ENCODE results near the gene MRPS31. TPM values are rescaled to one million over a fixed set of nuclear protein-coding genes. Genes with fewer than 3 reads are reported as not detected.

MRPS31 gene
- total and polyA plus RNA-seq, 9 donors: 23.1 to 34.1 (median 27.1) TPM

DNA sequence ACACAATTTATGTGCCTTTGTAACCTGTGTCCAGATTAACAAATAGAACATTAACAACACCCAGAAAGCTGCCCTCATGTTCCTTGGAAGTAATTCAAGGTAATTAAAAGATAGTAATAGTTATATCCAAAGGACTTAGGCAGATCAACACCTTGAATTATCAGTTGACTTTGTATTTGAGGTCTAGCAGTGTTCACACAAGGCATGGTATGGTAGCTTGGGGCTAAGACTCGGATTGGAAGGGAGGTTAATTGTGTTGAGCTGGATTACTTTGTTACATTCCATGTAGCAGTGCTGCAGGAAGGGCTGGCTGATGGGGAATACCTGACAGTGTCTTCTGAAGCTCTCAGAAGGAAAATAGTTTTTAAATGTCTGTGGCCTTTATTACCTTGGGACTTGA, 35.3 kb upstream of the MRPS31 start:
- WGBS (ENCODE audit: insufficient coverage): 50% methylated on average over 1 of the region's 1 CpG
- no peaks in the 10 kb centered on the region for H3K9me3 ChIP-seq (replicated peaks; ENCODE audit: control insufficient read depth, low read depth, low read length)
- no peak overlapping the region for H3K4me3 ChIP-seq (ENCODE audit: low read length)
- H3K36me3 ChIP-seq (ENCODE audit: control insufficient read depth, insufficient read depth, low read length): peaks cover 59% of the 10 kb centered on the region
- no peaks in the 10 kb centered on the region for H3K27me3 ChIP-seq (ENCODE audit: control insufficient read depth, insufficient read depth, low read length)
- no peak overlapping the region for H3K27ac ChIP-seq (ENCODE audit: low read length)
- no peaks in the 10 kb centered on the region for H3K4me1 ChIP-seq (ENCODE audit: control insufficient read depth, insufficient read depth, low read length)
- no peak for DNase-seq

DNA sequence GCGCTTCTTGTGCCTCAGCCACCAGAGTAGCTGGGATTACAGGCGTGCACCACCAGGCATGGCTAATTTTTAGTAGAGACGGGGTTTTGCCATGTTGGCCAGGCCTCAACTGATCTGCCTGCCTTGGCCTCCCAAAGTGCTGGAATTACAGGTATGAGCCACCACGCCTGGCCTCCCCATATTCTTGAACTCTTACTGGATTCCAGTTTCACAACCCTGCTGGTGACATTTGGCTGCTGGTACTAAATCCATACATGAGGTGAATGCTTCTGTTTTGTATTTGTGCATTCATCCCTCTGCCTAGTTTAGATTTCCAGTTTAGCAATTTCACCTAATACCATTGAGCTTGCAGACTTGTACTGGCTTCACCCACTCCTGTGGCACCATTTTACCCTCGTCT, 32.3 kb upstream of the MRPS31 start:
- Histone ChIP-seq H3K27me3 (ENCODE audit: control insufficient read depth, insufficient read depth, low read length) (no peaks in the 10 kb centered on the region), H3K4me1 (ENCODE audit: control insufficient read depth, insufficient read depth, low read length) (no peaks in the 10 kb centered on the region), H3K27ac (ENCODE audit: low read length) (no peak overlapping the region), H3K9me3 (replicated peaks; ENCODE audit: control insufficient read depth, low read depth, low read length) (no peaks in the 10 kb centered on the region), H3K36me3 (ENCODE audit: control insufficient read depth, insufficient read depth, low read length) (peaks cover 69% of the 10 kb centered on the region), H3K4me3 (ENCODE audit: low read length) (no peak overlapping the region)
- 92% methylated on average over 4 of the region's 5 CpGs for WGBS (ENCODE audit: insufficient coverage)
- no peak for DNase-seq

DNA sequence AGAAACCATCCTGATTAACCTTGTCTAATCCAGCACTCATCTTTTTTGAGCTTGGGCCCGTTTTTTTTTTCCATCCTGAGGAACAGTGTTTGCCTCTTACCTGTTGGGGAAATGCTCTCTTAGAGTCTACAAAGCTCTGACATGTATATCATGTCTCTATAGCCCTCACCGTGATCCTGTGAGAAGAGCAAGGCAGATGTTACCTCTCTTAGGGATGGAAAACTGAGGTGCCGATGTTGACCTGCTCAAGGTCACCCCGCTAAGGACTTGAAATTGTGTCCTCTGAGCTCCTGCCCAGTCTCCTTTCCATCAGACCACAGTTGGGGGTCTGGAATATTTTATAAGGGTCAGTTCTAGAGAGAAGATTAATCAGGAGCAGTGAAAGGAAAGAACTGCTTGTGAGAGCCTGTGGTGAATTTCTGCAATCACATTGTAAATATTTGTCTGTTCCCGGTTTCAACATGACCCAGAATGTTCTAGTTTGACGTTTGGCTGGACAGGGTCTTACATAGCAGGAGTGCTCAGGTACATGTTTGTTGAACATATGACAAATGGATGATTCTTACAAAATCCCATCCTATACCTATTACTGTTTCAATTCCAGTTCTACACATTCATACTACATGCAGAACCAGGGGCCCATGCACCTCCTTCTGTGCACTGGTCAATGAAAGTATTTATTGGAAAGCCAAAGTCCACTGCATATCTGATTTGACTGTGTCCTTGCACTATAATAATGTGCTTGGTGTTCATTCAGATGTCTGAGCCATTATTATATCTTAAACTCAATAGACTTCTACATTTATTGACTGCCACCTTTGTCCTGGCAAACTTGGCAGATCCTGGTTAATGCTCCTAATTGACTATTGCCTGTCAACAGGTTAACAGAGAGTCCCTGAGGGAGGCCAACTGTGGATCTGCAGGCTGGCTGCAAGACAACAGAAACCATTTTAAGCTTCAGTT, 30.5 kb upstream of the MRPS31 start:
- H3K36me3 ChIP-seq (ENCODE audit: control insufficient read depth, insufficient read depth, low read length): peaks cover 56% of the 10 kb centered on the region
- no CpG with 5 or more reads among the region's 6 CpGs for WGBS (ENCODE audit: insufficient coverage)
- no peak overlapping the region for H3K4me3 ChIP-seq (ENCODE audit: low read length)
- H3K27me3 ChIP-seq (ENCODE audit: control insufficient read depth, insufficient read depth, low read length): no peaks in the 10 kb centered on the region
- H3K4me1 ChIP-seq (ENCODE audit: control insufficient read depth, insufficient read depth, low read length): no peaks in the 10 kb centered on the region
- H3K27ac ChIP-seq (ENCODE audit: low read length): no peak overlapping the region
- no peak for DNase-seq
- H3K9me3 ChIP-seq (replicated peaks; ENCODE audit: control insufficient read depth, low read depth, low read length): no peaks in the 10 kb centered on the region

DNA sequence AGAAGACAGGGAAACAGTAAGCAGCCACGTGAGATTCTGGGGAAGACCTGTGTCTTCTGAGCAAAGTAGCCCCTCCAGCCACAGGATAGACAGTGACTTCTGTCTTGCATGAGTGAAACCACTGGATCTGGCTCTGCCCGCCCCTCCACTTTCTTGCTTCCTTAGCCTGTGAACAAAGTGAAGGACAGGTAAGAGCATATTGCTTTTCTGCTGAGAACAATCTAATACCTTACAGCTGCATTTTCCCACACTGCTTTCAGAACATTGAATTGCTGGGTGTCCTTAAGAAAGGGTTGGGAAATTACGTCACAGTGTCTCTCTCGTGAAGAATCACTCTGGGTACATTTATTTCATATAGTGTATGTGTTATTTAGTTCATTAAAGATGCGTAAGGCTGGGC, 29.6 kb upstream of the MRPS31 start:
- DNase-seq: no peak
- Histone ChIP-seq H3K4me1 (ENCODE audit: control insufficient read depth, insufficient read depth, low read length) (no peaks in the 10 kb centered on the region), H3K27ac (ENCODE audit: low read length) (no peak overlapping the region), H3K4me3 (ENCODE audit: low read length) (no peak overlapping the region), H3K27me3 (ENCODE audit: control insufficient read depth, insufficient read depth, low read length) (no peaks in the 10 kb centered on the region), H3K36me3 (ENCODE audit: control insufficient read depth, insufficient read depth, low read length) (peaks cover 57% of the 10 kb centered on the region), H3K9me3 (replicated peaks; ENCODE audit: control insufficient read depth, low read depth, low read length) (no peaks in the 10 kb centered on the region)
- 70% methylated on average over 1 of the region's 5 CpGs for WGBS (ENCODE audit: insufficient coverage)

DNA sequence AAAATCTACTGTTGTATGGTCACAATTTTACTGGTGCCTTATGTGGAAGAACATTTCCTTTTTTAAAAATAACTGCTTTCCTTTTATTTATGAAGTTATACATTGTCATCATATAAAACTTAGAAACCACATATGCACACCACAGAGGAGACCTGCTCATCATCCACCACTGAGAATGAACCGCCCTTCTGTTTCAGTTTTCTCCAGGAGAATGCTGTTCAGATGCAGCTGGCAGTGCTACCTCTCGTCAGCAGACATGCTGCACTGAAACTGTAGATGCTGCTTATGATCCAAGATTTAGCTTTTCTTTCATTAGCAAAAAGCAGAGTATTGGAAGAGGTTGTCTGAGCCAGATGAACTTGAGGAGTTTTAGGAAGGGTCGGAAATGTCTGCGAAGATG, 28.5 kb upstream of the MRPS31 start:
- H3K27ac ChIP-seq (ENCODE audit: low read length): no peak overlapping the region
- DNase-seq: no peak

DNA sequence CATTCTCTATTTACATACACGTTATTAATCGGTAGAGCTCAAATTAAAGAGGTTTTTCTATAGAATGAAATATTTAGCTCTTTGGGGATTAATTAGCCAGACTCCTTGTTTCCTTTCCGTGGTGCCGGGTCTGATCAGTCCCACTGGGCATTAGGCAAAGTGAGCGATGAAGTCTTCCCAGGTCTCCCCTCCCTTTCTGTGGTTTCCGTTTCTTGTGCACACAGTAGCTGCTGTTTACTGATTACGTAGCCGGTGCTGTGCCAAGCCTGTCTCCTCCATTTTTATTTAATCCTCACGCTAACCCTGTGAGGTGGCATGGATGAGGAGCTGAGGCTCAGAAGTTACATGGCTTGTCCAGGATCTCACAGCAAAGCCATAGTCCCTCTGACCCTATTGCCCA, 27.4 kb upstream of the MRPS31 start:
- H3K4me3 ChIP-seq (ENCODE audit: low read length): no peak overlapping the region
- 85% methylated on average over 5 of the region's 9 CpGs for WGBS (ENCODE audit: insufficient coverage)
- no peaks in the 10 kb centered on the region for H3K9me3 ChIP-seq (replicated peaks; ENCODE audit: control insufficient read depth, low read depth, low read length)
- H3K4me1 ChIP-seq (ENCODE audit: control insufficient read depth, insufficient read depth, low read length): no peaks in the 10 kb centered on the region
- no peak overlapping the region for H3K27ac ChIP-seq (ENCODE audit: low read length)
- peaks cover 59% of the 10 kb centered on the region for H3K36me3 ChIP-seq (ENCODE audit: control insufficient read depth, insufficient read depth, low read length)
- no peaks in the 10 kb centered on the region for H3K27me3 ChIP-seq (ENCODE audit: control insufficient read depth, insufficient read depth, low read length)
- DNase-seq: no peak

More for the DNA sequence above, 28.5 kb upstream of the MRPS31 start:
- H3K4me3 ChIP-seq (ENCODE audit: low read length): no peak overlapping the region
- no peaks in the 10 kb centered on the region for H3K4me1 ChIP-seq (ENCODE audit: control insufficient read depth, insufficient read depth, low read length)
- no peaks in the 10 kb centered on the region for H3K27me3 ChIP-seq (ENCODE audit: control insufficient read depth, insufficient read depth, low read length)
- H3K36me3 ChIP-seq (ENCODE audit: control insufficient read depth, insufficient read depth, low read length): peaks cover 59% of the 10 kb centered on the region
- no peaks in the 10 kb centered on the region for H3K9me3 ChIP-seq (replicated peaks; ENCODE audit: control insufficient read depth, low read depth, low read length)
- no CpG with 5 or more reads among the region's 4 CpGs for WGBS (ENCODE audit: insufficient coverage)

DNA sequence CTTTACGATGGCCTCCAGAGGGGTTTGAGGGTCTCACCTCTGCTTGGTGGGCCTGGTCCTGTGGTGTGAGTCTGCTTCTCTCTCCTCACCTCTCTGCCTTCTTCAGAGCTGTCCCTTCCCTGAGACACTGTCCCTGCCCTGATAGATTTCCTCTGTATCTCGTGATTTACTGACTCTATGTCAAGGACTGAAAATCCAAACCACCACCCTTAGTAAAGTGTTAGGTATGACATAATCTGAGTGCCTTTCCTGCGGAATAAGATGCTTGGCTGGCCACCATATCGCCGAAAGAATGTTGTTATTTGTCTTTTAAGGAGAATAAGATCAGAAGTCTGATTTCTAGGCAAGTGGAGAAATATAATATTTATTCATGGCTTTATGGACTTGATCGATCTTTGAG, 25.7 kb upstream of the MRPS31 start:
- Histone ChIP-seq H3K27ac (ENCODE audit: low read length) (no peak overlapping the region), H3K4me1 (ENCODE audit: control insufficient read depth, insufficient read depth, low read length) (no peaks in the 10 kb centered on the region), H3K27me3 (ENCODE audit: control insufficient read depth, insufficient read depth, low read length) (no peaks in the 10 kb centered on the region), H3K4me3 (ENCODE audit: low read length) (no peak overlapping the region), H3K36me3 (ENCODE audit: control insufficient read depth, insufficient read depth, low read length) (peaks cover 55% of the 10 kb centered on the region), H3K9me3 (replicated peaks; ENCODE audit: control insufficient read depth, low read depth, low read length) (no peaks in the 10 kb centered on the region)
- no peak for DNase-seq
- 77% methylated on average over 5 of the region's 6 CpGs for WGBS (ENCODE audit: insufficient coverage)

DNA sequence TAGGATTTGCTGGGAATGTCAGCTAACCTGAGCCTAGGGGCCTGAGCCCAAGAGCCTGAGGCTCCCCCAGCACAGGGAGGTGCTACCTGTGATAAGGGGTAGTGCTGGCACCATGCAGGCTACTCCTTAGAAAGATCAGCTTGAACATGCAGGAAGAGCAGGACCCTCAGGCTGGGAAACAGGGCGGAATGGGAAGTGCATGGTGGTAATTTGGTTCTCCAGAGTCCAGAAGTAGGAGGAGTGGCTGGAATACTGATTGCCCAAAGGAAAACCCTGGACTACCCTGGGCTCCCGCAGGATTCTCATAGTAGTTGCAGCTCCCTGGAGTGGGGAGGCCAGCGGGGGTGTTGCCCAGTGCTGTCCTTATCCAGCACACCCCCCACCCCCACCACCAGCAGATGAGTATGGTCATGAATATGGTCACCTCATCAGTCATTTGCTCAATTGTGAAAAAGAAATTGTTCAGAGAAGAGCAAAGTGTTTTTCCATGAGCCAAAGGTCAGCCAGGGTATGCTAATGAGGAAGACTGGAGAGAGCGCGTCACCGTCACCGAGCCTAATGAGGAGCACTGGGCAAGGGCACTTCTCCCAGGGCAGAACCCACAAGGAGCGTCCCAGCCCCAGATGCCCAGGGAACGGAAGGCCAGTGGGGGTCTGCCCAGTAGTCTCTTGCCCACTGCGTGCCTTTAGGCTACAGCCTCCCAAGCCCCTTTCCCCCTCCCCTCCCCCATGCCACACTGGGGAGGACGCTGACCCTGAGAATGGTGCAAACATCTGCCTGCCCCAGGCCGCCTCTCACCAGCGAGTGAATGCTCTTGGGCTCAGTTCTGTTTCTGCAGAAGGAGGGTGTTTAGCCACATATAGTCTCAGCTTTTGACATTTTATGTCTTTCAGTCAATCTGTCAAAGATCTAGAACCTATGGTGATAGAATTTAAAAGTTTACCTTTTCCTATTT, 23.7 kb upstream of the MRPS31 start:
- DNase-seq: no peak
- H3K36me3 ChIP-seq (ENCODE audit: control insufficient read depth, insufficient read depth, low read length): peaks cover 37% of the 10 kb centered on the region
- H3K27me3 ChIP-seq (ENCODE audit: control insufficient read depth, insufficient read depth, low read length): no peaks in the 10 kb centered on the region
- WGBS (ENCODE audit: insufficient coverage): 97% methylated on average over 8 of the region's 13 CpGs
- H3K4me1 ChIP-seq (ENCODE audit: control insufficient read depth, insufficient read depth, low read length): peaks cover 7% of the 10 kb centered on the region
- no peaks in the 10 kb centered on the region for H3K9me3 ChIP-seq (replicated peaks; ENCODE audit: control insufficient read depth, low read depth, low read length)
- no peak overlapping the region for H3K27ac ChIP-seq (ENCODE audit: low read length)
- H3K4me3 ChIP-seq (ENCODE audit: low read length): no peak overlapping the region

DNA sequence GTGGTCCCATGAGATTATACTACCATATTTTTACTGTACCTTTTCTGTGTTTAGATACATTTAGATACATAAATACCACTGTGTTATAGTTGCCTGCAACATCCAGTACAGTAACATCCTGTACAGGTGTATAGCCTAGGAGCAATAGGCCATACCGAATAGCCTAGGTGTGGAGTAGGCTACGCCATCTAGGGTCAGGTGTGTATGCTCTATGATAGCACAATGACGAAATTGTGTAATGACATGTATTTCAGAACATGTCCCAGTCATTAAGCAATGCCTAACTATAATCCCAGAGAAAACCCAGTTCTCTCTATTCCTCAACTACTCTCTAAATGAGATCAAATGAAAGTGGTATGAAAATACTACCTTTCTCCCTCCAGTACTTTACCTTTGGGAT, 22.3 kb upstream of the MRPS31 start:
- Histone ChIP-seq H3K36me3 (ENCODE audit: control insufficient read depth, insufficient read depth, low read length) (peaks cover 28% of the 10 kb centered on the region), H3K4me1 (ENCODE audit: control insufficient read depth, insufficient read depth, low read length) (peaks cover 9% of the 10 kb centered on the region), H3K9me3 (replicated peaks; ENCODE audit: control insufficient read depth, low read depth, low read length) (no peaks in the 10 kb centered on the region), H3K27me3 (ENCODE audit: control insufficient read depth, insufficient read depth, low read length) (no peaks in the 10 kb centered on the region), H3K4me3 (ENCODE audit: low read length) (no peak overlapping the region), H3K27ac (ENCODE audit: low read length) (no peak overlapping the region)
- WGBS (ENCODE audit: insufficient coverage): no CpG with 5 or more reads among the region's 3 CpGs
- DNase-seq: no peak

Measured in muscle of leg (tissue), 11 donors.